Bronchial epithelial cell (primary cell): Measurements from ENCODE around the gene FASLG. TPM values are rescaled to one million over a fixed set of nuclear protein-coding genes. Genes with fewer than 3 reads are reported as not detected.

ENCODE experiments used
- DNase-seq: peaks from one replicate; pipeline ENCODE4 v3.0.0-alpha.2; 2010; ENCODE audit warnings: low read depth
- FAIRE-seq: peaks from 2 replicates; lab custom pipeline; 2011; peaks lifted over from hg19 to GRCh38; lab: Jason Lieb, UNC
- H3K27me3 ChIP-seq: 2 replicates; pipeline ENCODE4 v1.5.1; 2011; ENCODE audit warnings: low read length; ENCODE audit not compliant: control insufficient read depth, insufficient read depth
- H3K36me3 ChIP-seq: 2 replicates; pipeline ENCODE4 v1.5.1; 2011; ENCODE audit warnings: low read length; ENCODE audit not compliant: control insufficient read depth, insufficient read depth
- H3K4me3 ChIP-seq: 2 replicates; pipeline ENCODE4 v1.5.1; 2011; ENCODE audit warnings: mild to moderate bottlenecking, low read depth, low read length, control low read depth
- CTCF ChIP-seq: IDR thresholded peaks from 2 replicates; pipeline ENCODE4 v1.5.1; 2011; ENCODE audit warnings: mild to moderate bottlenecking, moderate library complexity, low read length, control low read depth, inconsistent platforms; ENCODE audit not compliant: insufficient read depth, severe bottlenecking
- total RNA-seq: library from RNA; depleted of rRNA; stranded (reverse); fragments of >200 nt; gene quantifications from 2 replicates; pipeline ENCODE4 v1.2.1, GENCODE V29; 2014

The FASLG gene
- total RNA-seq, 1 donor from 2014 or later, result not detected

DNA sequence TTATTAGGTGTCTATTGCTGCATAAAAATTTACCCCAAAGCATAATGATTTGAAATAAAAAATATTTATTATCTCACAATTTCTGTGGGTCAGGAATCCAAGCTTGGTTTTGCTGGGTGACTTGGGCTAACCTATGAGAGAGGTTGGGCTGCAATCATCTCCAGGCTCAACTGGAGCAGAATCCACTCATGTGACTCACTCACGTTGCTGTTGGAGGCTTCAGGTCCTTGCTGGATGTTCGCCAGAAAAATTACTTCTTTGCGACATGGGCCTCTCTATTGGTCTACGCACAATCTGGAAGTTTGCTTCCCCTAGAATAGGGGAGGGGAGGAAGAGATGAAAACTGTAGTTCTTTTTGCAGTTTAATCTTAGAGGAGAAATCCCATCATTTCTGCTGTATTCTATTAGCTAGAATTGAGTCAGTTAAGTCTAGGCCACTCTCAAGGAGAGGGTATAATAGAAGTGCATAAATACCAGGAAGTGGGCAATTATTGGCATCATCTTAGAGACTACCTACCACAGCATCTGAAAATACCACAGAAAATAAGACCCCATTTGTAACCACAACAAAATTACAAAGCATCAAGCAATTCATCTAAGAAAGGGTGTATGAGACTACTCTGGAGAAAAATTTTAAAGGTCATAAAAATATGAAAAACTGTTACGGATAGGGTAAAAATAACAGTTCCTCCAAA is 5.7 kb upstream of the FASLG start:
- no peak for FAIRE-seq
- DNase-seq, result peak; percentile 61
- H3K36me3 ChIP-seq, result no peaks in the 10 kb centered on the region
- H3K4me3 ChIP-seq, result no peak overlapping the region
- no peak for TF ChIP-seq CTCF
- no peaks in the 10 kb centered on the region for H3K27me3 ChIP-seq

- TF ChIP-seq CTCF, result no peak
- Histone ChIP-seq H3K36me3 (no peaks in the 10 kb centered on the region), H3K27me3 (no peaks in the 10 kb centered on the region), H3K4me3 (no peak overlapping the region)
- peak; percentile 83 for DNase-seq
- FAIRE-seq, result no peak
Measured at GRCh38 chr1:172654535-172654934, 4.4 kb upstream of the FASLG start.

DNA sequence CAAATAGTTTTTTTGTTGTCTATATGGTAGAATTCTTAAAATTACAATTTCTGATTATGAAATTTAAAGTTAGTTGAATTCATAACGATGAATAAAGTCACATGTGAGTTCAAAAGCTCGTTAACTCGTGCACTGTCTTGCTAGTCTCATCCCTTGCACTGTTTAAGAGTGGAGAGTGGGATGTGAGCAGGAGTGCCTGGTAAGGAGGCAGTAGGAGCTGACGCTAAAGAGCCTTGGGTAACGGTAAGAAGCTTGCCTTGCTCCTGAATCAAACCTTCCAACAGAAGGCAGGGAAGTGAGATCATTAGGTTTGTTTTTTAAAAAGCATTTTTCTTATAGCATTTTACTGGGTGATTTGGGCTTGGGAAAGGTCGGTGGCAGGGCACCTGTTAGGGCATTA is 2.3 kb upstream of the FASLG start:
- DNase-seq, result no peak
- no peaks in the 10 kb centered on the region for H3K36me3 ChIP-seq
- H3K27me3 ChIP-seq, result no peaks in the 10 kb centered on the region
- H3K4me3 ChIP-seq, result no peak overlapping the region
- FAIRE-seq, result no peak
- no peak for TF ChIP-seq CTCF

DNA sequence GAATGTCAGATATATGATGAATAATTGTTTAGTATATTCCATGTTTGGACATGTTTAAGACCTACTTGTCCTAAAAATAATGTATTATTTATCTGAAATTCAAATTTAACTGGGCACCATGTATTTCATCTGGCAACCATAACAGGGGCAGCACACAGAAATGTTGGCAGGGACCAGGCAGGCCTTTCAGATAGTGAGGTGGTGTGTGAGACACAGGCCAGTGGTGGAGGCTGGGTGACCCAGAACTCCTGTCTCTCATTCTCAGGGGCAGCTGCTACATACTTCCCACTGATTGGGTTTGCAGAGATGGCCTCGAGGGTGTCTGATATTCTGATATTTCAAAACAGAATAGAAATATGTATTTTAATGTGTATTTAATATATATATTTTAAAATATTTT is 1.3 kb upstream of the FASLG start:
- Histone ChIP-seq H3K27me3 (no peaks in the 10 kb centered on the region), H3K36me3 (no peaks in the 10 kb centered on the region), H3K4me3 (no peak overlapping the region)
- TF ChIP-seq CTCF, result no peak
- DNase-seq (no peak), FAIRE-seq (no peak)

DNA sequence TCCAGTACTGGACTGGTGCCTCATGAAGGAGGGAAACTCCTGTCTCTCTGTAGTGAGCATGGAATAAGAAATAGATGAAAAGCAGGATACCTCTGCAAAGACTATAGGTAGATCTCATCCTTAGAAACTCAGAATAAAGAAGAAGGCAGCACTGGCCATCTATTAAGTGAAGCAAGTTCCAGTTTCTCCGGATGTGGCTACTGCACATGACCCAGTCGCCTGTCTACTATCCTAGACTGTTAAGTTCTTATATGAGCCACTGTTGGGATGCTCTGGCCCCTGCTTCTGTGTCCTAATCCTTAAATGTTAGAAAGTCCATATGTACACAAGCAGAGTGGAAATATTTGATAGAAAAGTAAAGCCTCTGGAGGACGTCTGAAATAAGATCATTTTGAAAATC is 2.2 kb downstream of the FASLG start:
- FAIRE-seq, result no peak
- no peaks in the 10 kb centered on the region for H3K36me3 ChIP-seq
- H3K4me3 ChIP-seq, result no peak overlapping the region
- DNase-seq, result no peak
- no peak for TF ChIP-seq CTCF
- H3K27me3 ChIP-seq, result no peaks in the 10 kb centered on the region
